PFSK-1 (cell line): ENCODE results near the gene MAPK14.

ENCODE experiments used
- FOXP2 ChIP-seq: optimal IDR thresholded peaks from 2 replicates; pipeline ENCODE3; 2011; ENCODE audit warnings: borderline replicate concordance, control low read depth, inconsistent platforms; ENCODE audit not compliant: insufficient read depth; ENCODE audit errors: extremely low read length, extremely low read depth
- POLR2AphosphoS5 ChIP-seq: IDR thresholded peaks from 2 replicates; pipeline ENCODE4 v1.6.1; 2012; ENCODE audit warnings: low read depth, mild to moderate bottlenecking, control low read depth, low read length, moderate library complexity
- REST ChIP-seq, 2 experiments: IDR thresholded peaks; 2 replicates each; pipeline versions ENCODE4 v1.6.1 to v1.8.0; 2011 to 2012; ENCODE audit warnings: low read depth in 2 of 2, low read length in 2 of 2, control low read depth in 1 of 2, inconsistent platforms in 1 of 2, mild to moderate bottlenecking in 1 of 2, moderate library complexity in 1 of 2; ENCODE audit not compliant: insufficient read depth in 1 of 2
- SIN3A ChIP-seq: IDR thresholded peaks from 2 replicates; pipeline ENCODE4 v1.6.1; 2012; ENCODE audit warnings: mild to moderate bottlenecking, low read length, moderate library complexity, borderline replicate concordance; ENCODE audit not compliant: insufficient read depth
- TAF1 ChIP-seq: IDR thresholded peaks from 2 replicates; pipeline ENCODE4 v1.6.1; 2012; ENCODE audit warnings: low read length, control low read depth, borderline replicate concordance; ENCODE audit not compliant: insufficient read depth

The MAPK14 gene

GRCh38 chr6:36023996-36024795 lies 3.4 kb upstream of the MAPK14 start, which contains the start of gene SLC26A8:
SLC26A8 (minus strand) TSS chr6:36024641; CDS start chr6:36019707, 4,934 bp downstream.
- TF ChIP-seq POLR2AphosphoS5 (no peak), REST (IDR thresholded peaks at IDR 0.05; ENCODE audit: insufficient read depth in 1 of 2, low read depth in 2 of 2, low read length in 2 of 2) (no peak), TAF1 (no peak), SIN3A (no peak), FOXP2 (no peak)

GRCh38 chr6:36025260-36025931 lies 2.2 kb upstream of the MAPK14 start:
- TF ChIP-seq FOXP2 = no peak
- TF ChIP-seq SIN3A = no peak

- TF ChIP-seq POLR2AphosphoS5 = no peak
- no peak for TF ChIP-seq REST (IDR thresholded peaks at IDR 0.05; ENCODE audit: insufficient read depth in 1 of 2, low read depth in 2 of 2, low read length in 2 of 2)
- TF ChIP-seq FOXP2 = no peak
- TF ChIP-seq TAF1 = no peak
- TF ChIP-seq SIN3A = no peak
These were observed 1.7 kb upstream of the MAPK14 start for GRCh38 chr6:36025932-36026327.

GRCh38 chr6:36028088-36028876 lies 674 bp downstream of the MAPK14 start:
- TF ChIP-seq FOXP2 (no peak), SIN3A (no peak)

GRCh38 chr6:36028877-36029324 lies 1.3 kb downstream of the MAPK14 start:
- no peak for TF ChIP-seq POLR2AphosphoS5
- no peak for TF ChIP-seq REST (IDR thresholded peaks at IDR 0.05; ENCODE audit: insufficient read depth in 1 of 2, low read depth in 2 of 2, low read length in 2 of 2)
- no peak for TF ChIP-seq TAF1
- no peak for TF ChIP-seq SIN3A
- TF ChIP-seq FOXP2 = no peak
